SK-N-SH (cell line): ENCODE results near the gene PDE4D.

ENCODE experiments used
- CTCF ChIP-seq: fragments of 200-600 bp; sonication (generic); IDR thresholded peaks from 2 replicates; pipeline ENCODE4 v1.6.1; 2017; ENCODE audit warnings: antibody characterized with exemption, mild to moderate bottlenecking, moderate library complexity
- EZH2phosphoT487 ChIP-seq: fragments of 200-600 bp; sonication (generic); IDR thresholded peaks from 2 replicates; pipeline ENCODE4 v1.6.1; 2017; ENCODE audit warnings: low read depth, mixed run types, mild to moderate bottlenecking, antibody characterized with exemption, moderate library complexity, borderline replicate concordance
- RAD21 ChIP-seq: IDR thresholded peaks from 2 replicates; pipeline ENCODE4 v1.6.1; 2012; ENCODE audit warnings: mild to moderate bottlenecking, low read length
- RXRA ChIP-seq: IDR thresholded peaks from 2 replicates; pipeline ENCODE4 v1.4.0; 2012; ENCODE audit warnings: low read depth, mild to moderate bottlenecking, borderline replicate concordance
- TF ChIP-seq, protein P1 (sequence below): fragments of 150-350 bp; IDR thresholded peaks from 2 replicates; pipeline ENCODE4 v1.6.1; 2017; ENCODE audit warnings: antibody characterized with exemption, low read length, low read depth, borderline replicate concordance

- TF ChIP-seq CTCF (no peak), EZH2phosphoT487 (no peak), RAD21 (no peak), RXRA (no peak)
- TF ChIP-seq, protein P1, sequence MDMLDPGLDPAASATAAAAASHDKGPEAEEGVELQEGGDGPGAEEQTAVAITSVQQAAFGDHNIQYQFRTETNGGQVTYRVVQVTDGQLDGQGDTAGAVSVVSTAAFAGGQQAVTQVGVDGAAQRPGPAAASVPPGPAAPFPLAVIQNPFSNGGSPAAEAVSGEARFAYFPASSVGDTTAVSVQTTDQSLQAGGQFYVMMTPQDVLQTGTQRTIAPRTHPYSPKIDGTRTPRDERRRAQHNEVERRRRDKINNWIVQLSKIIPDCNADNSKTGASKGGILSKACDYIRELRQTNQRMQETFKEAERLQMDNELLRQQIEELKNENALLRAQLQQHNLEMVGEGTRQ, result no peak
These were observed 852.7 kb downstream of the PDE4D start for GRCh38 chr5:59040804-59041201.
